Suprapubic skin (tissue), 4 donors: Measurements from ENCODE around the gene CDH13. TPM values are rescaled to one million over a fixed set of nuclear protein-coding genes. Genes with fewer than 3 reads are reported as not detected.

Source experiments
- DNase-seq, 2 donors: peaks; one replicate each; pipeline ENCODE4 v3.0.0-alpha.2; 2019; ENCODE audit warnings: low spot score in 2 of 2
- H3K27ac ChIP-seq: fragments of 200-600 bp; sonication (generic); one replicate; pipeline ENCODE4 v1.5.1; 2019
- H3K27me3 ChIP-seq: fragments of 200-600 bp; sonication (generic); one replicate; pipeline ENCODE4 v1.5.1; 2019
- H3K36me3 ChIP-seq: fragments of 200-600 bp; sonication (generic); one replicate; pipeline ENCODE4 v1.5.1; 2019
- H3K4me1 ChIP-seq: fragments of 200-600 bp; sonication (generic); one replicate; pipeline ENCODE4 v1.5.1; 2019
- H3K4me3 ChIP-seq: fragments of 200-600 bp; sonication (generic); one replicate; pipeline ENCODE4 v1.5.1; 2019; ENCODE audit warnings: mild to moderate bottlenecking
- H3K9me3 ChIP-seq: fragments of 200-600 bp; sonication (generic); one replicate; pipeline ENCODE4 v1.5.1; 2019
- EP300 ChIP-seq: sonication (generic); formaldehyde crosslinking; IDR thresholded peaks from one replicate; pipeline ENCODE4 v1.6.1; 2017; ENCODE audit warnings: antibody characterized with exemption
- POLR2A ChIP-seq, 2 donors: fragments of 450-650 bp; IDR thresholded peaks; one replicate each; pipeline ENCODE4 v1.6.1; 2017; ENCODE audit warnings: antibody characterized with exemption in 2 of 2, mild to moderate bottlenecking in 2 of 2, moderate library complexity in 2 of 2
- POLR2AphosphoS5 ChIP-seq, 3 donors: sonication (generic); formaldehyde crosslinking; IDR thresholded peaks; one replicate each; pipeline ENCODE4 v1.6.1; 2017; ENCODE audit warnings: antibody characterized with exemption in 3 of 3
- WGBS: methylation state at CpG from one replicate; pipeline ENCODE4 v1.1.5; 2018; 5-methylcytosine and 5-hydroxymethylcytosine counted together
- total RNA-seq, 4 donors: library from RNA; depleted of rRNA; stranded (reverse); fragments of >200 nt; gene quantifications; one replicate each; pipeline ENCODE4 v1.1.0, GENCODE V29; 2016
- TF ChIP-seq, protein P1 (sequence below), 2 donors: fragments of 200-600 bp in 1 of 2; fragments of 450-650 bp in 1 of 2; sonication (generic) in 1 of 2; IDR thresholded peaks; one replicate each; pipeline ENCODE4 v1.5.1; 2016 to 2019; ENCODE audit warnings: antibody characterized with exemption in 2 of 2, mild to moderate bottlenecking in 1 of 2, moderate library complexity in 1 of 2

CDH13 gene
- total RNA-seq, 4 donors from 2014 or later = 90.4 to 176 (median 139) TPM

DNA sequence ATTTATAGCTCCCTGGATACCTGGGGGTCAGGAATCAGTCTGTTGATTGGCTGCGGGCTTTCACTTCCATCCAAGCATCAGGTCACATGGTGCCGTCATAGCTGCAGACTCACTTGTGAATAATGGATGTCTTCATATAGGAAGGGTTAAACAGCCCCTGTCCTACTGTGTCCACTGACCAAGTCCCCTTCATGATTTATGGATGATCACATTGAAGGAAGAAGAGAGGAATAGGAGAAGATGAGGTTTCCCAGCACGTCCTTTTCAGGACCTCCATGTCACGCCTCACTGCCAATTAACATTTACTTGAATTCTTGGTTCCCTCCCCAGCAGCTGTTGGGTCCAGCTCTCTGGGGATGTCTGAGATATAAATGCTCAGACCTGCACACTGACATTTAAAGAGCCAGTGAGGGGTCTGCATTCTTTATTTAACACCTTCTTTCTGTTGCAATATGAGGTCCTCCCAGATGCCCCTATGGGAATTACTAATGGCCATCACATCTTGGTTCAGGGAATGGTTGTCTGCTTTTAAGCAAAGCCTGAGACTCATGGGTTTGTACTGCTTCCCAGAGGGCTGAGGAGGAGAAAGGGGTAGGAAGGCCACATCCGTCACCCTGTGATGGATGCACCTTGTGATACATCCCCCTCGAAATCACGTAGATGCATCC is 950.4 kb downstream of the CDH13 start:
- Histone ChIP-seq H3K36me3 (no peaks in the 10 kb centered on the region), H3K9me3 (peaks cover 5% of the 10 kb centered on the region), H3K27ac (no peak overlapping the region), H3K4me3 (no peak overlapping the region), H3K4me1 (no peaks in the 10 kb centered on the region), H3K27me3 (no peaks in the 10 kb centered on the region)
- TF ChIP-seq POLR2A (IDR thresholded peaks at IDR 0.05) (no peak), EP300 (no peak), POLR2AphosphoS5 (IDR thresholded peaks at IDR 0.05) (no peak)
- TF ChIP-seq, protein P1, sequence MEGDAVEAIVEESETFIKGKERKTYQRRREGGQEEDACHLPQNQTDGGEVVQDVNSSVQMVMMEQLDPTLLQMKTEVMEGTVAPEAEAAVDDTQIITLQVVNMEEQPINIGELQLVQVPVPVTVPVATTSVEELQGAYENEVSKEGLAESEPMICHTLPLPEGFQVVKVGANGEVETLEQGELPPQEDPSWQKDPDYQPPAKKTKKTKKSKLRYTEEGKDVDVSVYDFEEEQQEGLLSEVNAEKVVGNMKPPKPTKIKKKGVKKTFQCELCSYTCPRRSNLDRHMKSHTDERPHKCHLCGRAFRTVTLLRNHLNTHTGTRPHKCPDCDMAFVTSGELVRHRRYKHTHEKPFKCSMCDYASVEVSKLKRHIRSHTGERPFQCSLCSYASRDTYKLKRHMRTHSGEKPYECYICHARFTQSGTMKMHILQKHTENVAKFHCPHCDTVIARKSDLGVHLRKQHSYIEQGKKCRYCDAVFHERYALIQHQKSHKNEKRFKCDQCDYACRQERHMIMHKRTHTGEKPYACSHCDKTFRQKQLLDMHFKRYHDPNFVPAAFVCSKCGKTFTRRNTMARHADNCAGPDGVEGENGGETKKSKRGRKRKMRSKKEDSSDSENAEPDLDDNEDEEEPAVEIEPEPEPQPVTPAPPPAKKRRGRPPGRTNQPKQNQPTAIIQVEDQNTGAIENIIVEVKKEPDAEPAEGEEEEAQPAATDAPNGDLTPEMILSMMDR (IDR thresholded peaks at IDR 0.05) = no peak
- DNase-seq = no peak
- WGBS = 80% methylated on average over 7 of the region's 7 CpGs

DNA sequence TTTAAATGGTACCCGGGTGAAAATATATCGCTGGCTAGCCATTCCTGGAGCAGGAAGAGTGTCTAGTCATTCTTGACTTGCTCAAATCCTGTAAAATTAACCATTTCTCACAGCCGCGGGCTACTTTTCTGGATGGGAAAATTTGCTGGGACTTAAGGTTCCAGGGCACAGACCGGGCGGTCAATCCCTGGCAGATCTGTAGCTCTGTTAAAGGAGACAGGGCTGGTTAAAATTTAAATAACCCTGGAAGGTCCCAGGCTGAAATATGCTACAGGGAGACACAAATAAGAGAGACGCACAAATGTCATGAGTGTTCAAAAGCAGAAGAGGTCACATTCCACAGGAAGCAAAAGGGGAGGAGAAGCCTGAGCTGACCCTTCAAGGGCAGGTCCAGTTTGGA is 951.4 kb downstream of the CDH13 start:
- H3K9me3 ChIP-seq = peaks cover 5% of the 10 kb centered on the region
- H3K4me3 ChIP-seq = no peak overlapping the region
- no peaks in the 10 kb centered on the region for H3K27me3 ChIP-seq
- WGBS = 75% methylated on average over 7 of the region's 7 CpGs
- H3K36me3 ChIP-seq = no peaks in the 10 kb centered on the region
- no peak for DNase-seq
- TF ChIP-seq POLR2AphosphoS5 (IDR thresholded peaks at IDR 0.05) = no peak
- no peak for TF ChIP-seq POLR2A (IDR thresholded peaks at IDR 0.05)
- TF ChIP-seq, protein P1 (IDR thresholded peaks at IDR 0.05) = no peak
- no peak for TF ChIP-seq EP300
- no peak overlapping the region for H3K27ac ChIP-seq
- no peaks in the 10 kb centered on the region for H3K4me1 ChIP-seq

DNA sequence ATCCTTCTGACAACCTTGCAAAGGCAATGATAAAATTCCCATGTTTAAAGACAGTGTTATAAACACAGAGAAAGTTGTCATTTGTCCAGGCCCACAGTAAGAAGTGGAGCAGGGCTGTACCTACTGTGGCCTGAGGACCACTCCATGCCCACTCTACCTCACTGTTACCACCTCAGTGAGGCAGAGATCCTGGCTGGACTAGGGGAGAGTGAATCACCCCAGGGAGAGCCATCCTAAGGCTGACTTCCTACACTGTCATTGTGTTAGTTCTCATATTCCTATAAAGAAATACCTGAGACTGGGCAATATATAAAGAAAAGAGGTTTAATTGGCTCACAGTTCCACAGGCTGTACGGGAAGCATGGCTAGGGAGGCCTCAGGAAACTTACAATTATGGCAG is 952.3 kb downstream of the CDH13 start:
- no peak overlapping the region for H3K4me3 ChIP-seq
- H3K27me3 ChIP-seq = no peaks in the 10 kb centered on the region
- 76% methylated on average over 1 of the region's 1 CpG for WGBS
- H3K4me1 ChIP-seq = no peaks in the 10 kb centered on the region
- DNase-seq = no peak
- H3K27ac ChIP-seq = no peak overlapping the region
- H3K9me3 ChIP-seq = peaks cover 5% of the 10 kb centered on the region
- H3K36me3 ChIP-seq = no peaks in the 10 kb centered on the region
- TF ChIP-seq, protein P1 (IDR thresholded peaks at IDR 0.05) = no peak
- TF ChIP-seq POLR2AphosphoS5 (IDR thresholded peaks at IDR 0.05) (no peak), POLR2A (IDR thresholded peaks at IDR 0.05) (no peak), EP300 (no peak)

DNA sequence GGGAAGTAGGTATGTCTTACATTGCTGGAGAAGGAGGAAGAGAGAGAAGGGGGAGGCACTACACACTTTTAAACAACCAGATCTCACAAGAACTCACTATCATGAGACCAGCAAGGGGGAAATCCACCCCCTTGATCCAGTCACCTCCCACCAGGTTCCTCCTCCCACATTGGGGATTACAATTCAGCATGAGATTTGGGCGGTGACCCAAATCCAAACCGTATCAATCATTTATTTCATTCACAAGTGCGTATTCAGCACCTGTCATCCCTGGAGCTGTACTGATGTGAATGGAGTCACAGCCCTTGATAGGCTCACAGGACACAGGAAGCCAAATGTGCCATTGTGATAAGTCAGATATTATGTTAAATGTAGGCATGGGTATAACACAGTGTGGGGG is 952.7 kb downstream of the CDH13 start:
- H3K4me3 ChIP-seq = no peak overlapping the region
- 75% methylated on average over 3 of the region's 3 CpGs for WGBS
- H3K27ac ChIP-seq = no peak overlapping the region
- no peaks in the 10 kb centered on the region for H3K27me3 ChIP-seq
- DNase-seq = no peak
- TF ChIP-seq, protein P1 (IDR thresholded peaks at IDR 0.05) = no peak
- TF ChIP-seq POLR2A (IDR thresholded peaks at IDR 0.05) = no peak
- TF ChIP-seq EP300 = no peak
- no peak for TF ChIP-seq POLR2AphosphoS5 (IDR thresholded peaks at IDR 0.05)
- H3K9me3 ChIP-seq = peaks cover 5% of the 10 kb centered on the region
- no peaks in the 10 kb centered on the region for H3K4me1 ChIP-seq
- H3K36me3 ChIP-seq = no peaks in the 10 kb centered on the region

DNA sequence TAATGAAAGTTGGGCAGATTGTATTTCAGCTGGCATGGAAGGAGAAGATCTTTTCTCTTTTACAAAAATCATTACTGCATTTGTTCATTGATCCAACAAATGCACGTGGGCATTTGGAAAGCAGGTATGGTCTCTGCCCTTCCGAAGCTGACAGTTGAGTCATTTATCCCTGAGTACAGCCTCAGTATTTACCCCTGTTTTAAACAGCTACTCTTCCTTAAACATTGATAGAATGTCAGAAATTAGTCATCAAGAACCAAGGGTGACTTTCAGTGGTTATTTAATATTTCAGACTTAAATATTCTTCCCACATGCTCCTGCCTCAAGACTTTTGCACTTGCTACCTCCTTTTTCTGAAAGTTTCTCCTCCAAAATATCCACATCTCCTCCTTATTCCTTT is 954.3 kb downstream of the CDH13 start:
- WGBS = 79% methylated on average over 2 of the region's 2 CpGs
- no peaks in the 10 kb centered on the region for H3K4me1 ChIP-seq
- TF ChIP-seq EP300 (no peak), POLR2A (IDR thresholded peaks at IDR 0.05) (no peak), POLR2AphosphoS5 (IDR thresholded peaks at IDR 0.05) (no peak)
- TF ChIP-seq, protein P1 (IDR thresholded peaks at IDR 0.05) = no peak
- no peak overlapping the region for H3K27ac ChIP-seq
- no peaks in the 10 kb centered on the region for H3K36me3 ChIP-seq
- no peak for DNase-seq
- H3K27me3 ChIP-seq = no peaks in the 10 kb centered on the region
- no peaks in the 10 kb centered on the region for H3K9me3 ChIP-seq
- no peak overlapping the region for H3K4me3 ChIP-seq
